Esophagus squamous epithelium (tissue), 5 donors: ENCODE measurements around the gene SH3RF1. TPM values are rescaled to one million over a fixed set of nuclear protein-coding genes. Genes with fewer than 3 reads are reported as not detected.

ENCODE experiments used
- DNase-seq: peaks from one replicate; lab custom pipeline; 2025; lab: John Stamatoyannopoulos, UW
- H3K27ac ChIP-seq, 4 donors: fragments of 200-600 bp; sonication (generic); one replicate each; pipeline ENCODE4 v1.5.1; 2016 to 2019; ENCODE audit warnings: mild to moderate bottlenecking in 1 of 4
- H3K27me3 ChIP-seq, 4 donors: fragments of 200-600 bp; sonication (generic); 1 replicate in 3 of 4; 2 replicates in 1 of 4; pipeline versions ENCODE4 v1.5.1 to v1.6.0; 2017 to 2021; ENCODE audit warnings: antibody characterized with exemption in 1 of 4
- H3K36me3 ChIP-seq, 3 donors: fragments of 200-600 bp; sonication (generic); one replicate each; pipeline ENCODE4 v1.5.1; 2016 to 2019
- H3K4me1 ChIP-seq, 3 donors: fragments of 200-600 bp; sonication (generic); one replicate each; pipeline ENCODE4 v1.5.1; 2017 to 2019
- H3K4me3 ChIP-seq, 4 donors: fragments of 200-600 bp; sonication (generic); 1 replicate in 3 of 4; 2 replicates in 1 of 4; pipeline ENCODE4 v1.5.1; 2016 to 2019; ENCODE audit warnings: mild to moderate bottlenecking in 2 of 4, moderate library complexity in 1 of 4
- H3K9me3 ChIP-seq, 3 donors: fragments of 200-600 bp; sonication (generic); one replicate each; pipeline ENCODE4 v1.5.1; 2016 to 2019
- POLR2A ChIP-seq, 4 donors: fragments of 450-650 bp; IDR thresholded peaks; one replicate each; pipeline ENCODE4 v1.6.1; 2017; ENCODE audit warnings: antibody characterized with exemption in 4 of 4, mild to moderate bottlenecking in 4 of 4, moderate library complexity in 3 of 4
- WGBS, 2 donors: methylation state at CpG; one replicate each; pipeline ENCODE4 v1.1.5; 2018; 5-methylcytosine and 5-hydroxymethylcytosine counted together
- intact Hi-C: fragments of 100-400 bp; cut with DNase I; formaldehyde crosslinking; loops from one replicate; pipeline ENCODE4 v1.15.0; 2022
- total RNA-seq, 4 donors: library from RNA; depleted of rRNA; stranded (reverse); fragments of >200 nt; gene quantifications; one replicate each; pipeline ENCODE4 v1.1.0, GENCODE V29; 2016
- TF ChIP-seq, protein P1 (sequence below), 6 experiments: fragments of 450-650 bp in 4 of 6; fragments of 200-600 bp in 2 of 6; sonication (generic) in 2 of 6; IDR thresholded peaks; one replicate each; pipeline ENCODE4 v1.5.1; 2016 to 2019; ENCODE audit warnings: antibody characterized with exemption in 6 of 6, mild to moderate bottlenecking in 4 of 6, moderate library complexity in 4 of 6
- donor health status: DM: yes; HTN: yes; CAD: no.

SH3RF1 gene
- total RNA-seq, 4 donors from 2014 or later, result 3.9 to 9.3 (median 5.7) TPM

DNA sequence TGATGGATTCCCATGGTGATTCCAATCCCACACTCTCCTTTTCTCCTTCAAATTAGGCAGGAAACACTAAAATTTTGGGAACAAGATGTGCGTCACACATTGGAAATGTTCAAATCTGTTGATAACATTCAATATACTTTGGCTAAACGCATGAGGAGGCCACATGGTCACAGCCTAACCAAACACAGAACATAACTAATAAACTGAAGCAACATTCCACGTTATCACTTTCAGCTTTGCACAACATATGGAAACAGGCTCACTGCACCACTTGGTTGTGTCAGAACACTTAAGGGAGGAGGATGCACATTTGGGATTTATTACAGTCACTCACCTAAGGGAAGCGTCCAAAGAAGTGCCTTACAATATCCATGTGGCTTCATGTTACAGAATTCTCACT is 4.7 kb downstream of the SH3RF1 start:
- Histone ChIP-seq H3K36me3 (peaks cover 0 to 13% (median 0%) of the 10 kb centered on the region in 3 donors), H3K4me1 (peaks cover 0 to 38% (median 11%) of the 10 kb centered on the region in 3 donors), H3K27me3 (peaks cover 0 to 5% (median 0%) of the 10 kb centered on the region in 4 donors), H3K9me3 (no peaks in the 10 kb centered on the region), H3K4me3 (no peak overlapping the region), H3K27ac (no peak overlapping the region)
- DNase-seq, result no peak
- WGBS, 2 donors, result 89 to 92% methylated on average over 4 of the region's 4 CpGs
- no peak for TF ChIP-seq POLR2A (IDR thresholded peaks at IDR 0.05)
- TF ChIP-seq, protein P1, sequence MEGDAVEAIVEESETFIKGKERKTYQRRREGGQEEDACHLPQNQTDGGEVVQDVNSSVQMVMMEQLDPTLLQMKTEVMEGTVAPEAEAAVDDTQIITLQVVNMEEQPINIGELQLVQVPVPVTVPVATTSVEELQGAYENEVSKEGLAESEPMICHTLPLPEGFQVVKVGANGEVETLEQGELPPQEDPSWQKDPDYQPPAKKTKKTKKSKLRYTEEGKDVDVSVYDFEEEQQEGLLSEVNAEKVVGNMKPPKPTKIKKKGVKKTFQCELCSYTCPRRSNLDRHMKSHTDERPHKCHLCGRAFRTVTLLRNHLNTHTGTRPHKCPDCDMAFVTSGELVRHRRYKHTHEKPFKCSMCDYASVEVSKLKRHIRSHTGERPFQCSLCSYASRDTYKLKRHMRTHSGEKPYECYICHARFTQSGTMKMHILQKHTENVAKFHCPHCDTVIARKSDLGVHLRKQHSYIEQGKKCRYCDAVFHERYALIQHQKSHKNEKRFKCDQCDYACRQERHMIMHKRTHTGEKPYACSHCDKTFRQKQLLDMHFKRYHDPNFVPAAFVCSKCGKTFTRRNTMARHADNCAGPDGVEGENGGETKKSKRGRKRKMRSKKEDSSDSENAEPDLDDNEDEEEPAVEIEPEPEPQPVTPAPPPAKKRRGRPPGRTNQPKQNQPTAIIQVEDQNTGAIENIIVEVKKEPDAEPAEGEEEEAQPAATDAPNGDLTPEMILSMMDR (IDR thresholded peaks at IDR 0.05), result no peak
- intact Hi-C loops, result no loop called here

- DNase-seq, result no peak
- peaks cover 0 to 13% (median 0%) of the 10 kb centered on the region in 3 donors for H3K36me3 ChIP-seq
- intact Hi-C loops, result no loop called here
- H3K9me3 ChIP-seq, result no peaks in the 10 kb centered on the region
- H3K27ac ChIP-seq, result no peak overlapping the region
- no peak overlapping the region for H3K4me3 ChIP-seq
- no peak for TF ChIP-seq POLR2A (IDR thresholded peaks at IDR 0.05)
- TF ChIP-seq, protein P1 (IDR thresholded peaks at IDR 0.05), result no peak
- H3K27me3 ChIP-seq, result no peaks in the 10 kb centered on the region
- 75 to 91% methylated on average over 1 of the region's 1 CpG for WGBS, 2 donors
- H3K4me1 ChIP-seq, result peaks cover 0 to 33% (median 3%) of the 10 kb centered on the region in 3 donors
These were observed 6.9 kb downstream of the SH3RF1 start for GRCh38 chr4:169263791-169264392.

DNA sequence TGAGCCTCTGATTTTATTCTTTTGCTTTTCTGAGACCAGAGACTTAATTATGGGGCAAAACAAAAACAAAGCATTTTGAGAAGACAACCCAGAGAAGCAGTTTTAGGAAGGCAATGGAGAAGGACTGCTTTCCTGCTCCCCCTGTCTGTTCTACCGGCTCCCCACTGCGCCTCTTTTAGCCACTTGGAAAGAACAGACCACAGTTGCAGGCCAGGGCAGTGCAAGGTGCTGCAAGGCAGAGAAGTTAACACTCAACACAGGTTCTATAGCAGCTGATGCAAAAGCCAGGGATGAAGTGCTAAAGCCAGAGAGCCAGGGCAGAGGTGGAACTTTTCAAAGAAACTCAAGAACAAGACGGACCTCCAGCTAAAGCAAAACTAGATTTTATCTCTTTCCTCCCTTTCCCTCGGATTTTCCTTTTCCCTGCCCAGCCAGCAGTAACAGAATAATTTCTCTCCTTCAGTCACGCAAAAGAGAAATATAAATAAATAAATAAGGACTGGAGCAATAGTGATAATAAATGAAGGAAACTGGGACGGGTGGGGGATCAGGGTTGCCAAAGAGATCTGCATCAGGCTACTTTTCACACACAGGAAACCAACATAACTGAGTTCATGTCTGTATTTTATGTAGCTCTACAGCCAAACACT is 10.4 kb downstream of the SH3RF1 start:
- Histone ChIP-seq H3K36me3 (peaks cover 0 to 13% (median 0%) of the 10 kb centered on the region in 3 donors), H3K27ac (no peak overlapping the region), H3K4me1 (peaks cover 0 to 36% (median 2%) of the 10 kb centered on the region in 3 donors), H3K27me3 (no peaks in the 10 kb centered on the region), H3K9me3 (no peaks in the 10 kb centered on the region), H3K4me3 (no peak overlapping the region)
- intact Hi-C loops, result no loop called here
- DNase-seq, result no peak
- 60 to 63% methylated on average over 6 of the region's 6 CpGs for WGBS, 2 donors
- no peak for TF ChIP-seq POLR2A (IDR thresholded peaks at IDR 0.05)
- TF ChIP-seq, protein P1 (IDR thresholded peaks at IDR 0.05), result no peak

DNA sequence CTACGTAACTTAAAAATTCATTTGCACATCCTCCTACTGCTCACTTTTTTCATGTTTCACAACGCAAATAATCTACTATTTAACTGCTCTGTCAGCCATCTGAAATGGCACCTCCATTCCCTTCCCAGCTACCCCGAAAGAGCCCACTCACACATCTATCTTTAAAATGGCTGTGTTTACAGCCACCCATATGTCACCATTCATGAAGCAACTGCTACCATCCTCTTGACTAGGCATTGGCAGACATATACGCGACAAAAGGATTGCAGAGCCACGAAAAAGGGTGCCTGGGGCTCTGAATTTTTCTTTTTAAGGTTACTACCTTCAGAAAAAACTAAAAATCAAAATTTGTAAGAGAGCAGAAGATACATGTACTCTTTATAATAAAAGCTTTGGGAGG is 11.5 kb downstream of the SH3RF1 start:
- Histone ChIP-seq H3K27me3 (no peaks in the 10 kb centered on the region), H3K4me1 (peaks cover 0 to 47% (median 10%) of the 10 kb centered on the region in 3 donors), H3K36me3 (peaks cover 0 to 9% (median 0%) of the 10 kb centered on the region in 3 donors), H3K4me3 (no peak overlapping the region), H3K9me3 (no peaks in the 10 kb centered on the region), H3K27ac (no peak overlapping the region)
- WGBS, 2 donors, result 87 to 93% methylated on average over 6 of the region's 6 CpGs
- TF ChIP-seq, protein P1 (IDR thresholded peaks at IDR 0.05), result no peak
- no peak for TF ChIP-seq POLR2A (IDR thresholded peaks at IDR 0.05)
- intact Hi-C loops, result no loop called here
- DNase-seq, result no peak

GRCh38 chr4:169258141-169258540 is 12.6 kb downstream of the SH3RF1 start:
- TF ChIP-seq, protein P1 (IDR thresholded peaks at IDR 0.05), result no peak
- Histone ChIP-seq H3K27me3 (no peaks in the 10 kb centered on the region), H3K27ac (no peak overlapping the region), H3K4me3 (no peak overlapping the region), H3K9me3 (no peaks in the 10 kb centered on the region), H3K4me1 (peaks cover 0 to 51% (median 10%) of the 10 kb centered on the region in 3 donors), H3K36me3 (no peaks in the 10 kb centered on the region)
- 80 to 100% methylated on average over 1 of the region's 1 CpG for WGBS, 2 donors
- intact Hi-C loops, result no loop called here
- DNase-seq, result no peak
